ENCODE data around the gene CCR3.

The CCR3 gene

DNA sequence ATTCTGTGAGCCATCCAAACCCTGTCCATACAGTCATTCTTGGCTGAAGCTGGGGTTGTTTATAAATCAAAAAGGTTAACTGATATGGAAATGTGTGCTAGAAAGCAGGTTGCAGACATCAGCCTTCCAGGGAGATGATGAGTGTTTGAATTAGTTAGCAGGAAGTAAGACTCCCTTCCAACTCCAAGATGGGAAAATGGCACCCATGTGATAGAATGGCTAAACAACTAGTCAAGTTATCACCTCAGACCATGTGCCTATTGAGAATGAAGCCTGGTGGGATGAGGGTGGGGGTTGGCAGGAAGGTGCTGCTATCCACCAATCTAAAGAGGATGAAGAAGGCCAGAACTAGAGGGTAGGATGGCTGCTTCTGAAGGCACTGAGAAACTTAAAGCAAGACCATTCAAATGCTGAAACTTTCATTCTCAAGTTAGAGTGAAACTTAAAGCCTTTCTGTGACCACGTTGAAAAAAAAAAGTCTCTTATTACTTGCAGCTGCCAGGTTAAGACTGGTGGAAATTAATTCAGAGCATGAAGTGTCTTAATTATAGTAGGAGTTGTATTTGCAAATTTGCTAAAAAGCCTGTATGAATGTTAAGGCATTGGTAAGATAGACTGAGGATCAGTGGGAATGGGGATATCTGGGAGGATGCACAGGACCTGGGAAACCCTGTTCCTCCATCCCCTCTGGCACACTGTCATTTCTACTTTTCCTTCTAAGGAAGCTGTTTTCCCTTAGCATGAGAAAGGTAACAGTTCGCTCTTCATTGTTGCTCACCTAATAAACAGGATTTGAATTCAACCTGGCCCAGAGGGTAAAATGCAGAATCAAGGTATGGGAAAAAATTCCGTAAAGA is 36.8 kb downstream of the CCR3 start:
- H3K4me3 ChIP-seq (ENCODE audit: low read depth in 1 of 2, low read length in 2 of 2) = no peak overlapping the region
- no peaks in the 10 kb centered on the region for H3K9me3 ChIP-seq (ENCODE audit: low read length)
- H3K4me1 ChIP-seq (ENCODE audit: insufficient read depth, low read length) = no peaks in the 10 kb centered on the region
- H3K27me3 ChIP-seq (ENCODE audit: control insufficient read depth in 1 of 2, insufficient read depth in 2 of 2, low read length in 2 of 2) = no peaks in the 10 kb centered on the region
- H3K36me3 ChIP-seq (ENCODE audit: insufficient read depth, low read length) = no peaks in the 10 kb centered on the region
- H3K9ac ChIP-seq (ENCODE audit: low read length) = no peak overlapping the region
- H3K27ac ChIP-seq (ENCODE audit: low read depth, low read length) = no peak overlapping the region

DNA sequence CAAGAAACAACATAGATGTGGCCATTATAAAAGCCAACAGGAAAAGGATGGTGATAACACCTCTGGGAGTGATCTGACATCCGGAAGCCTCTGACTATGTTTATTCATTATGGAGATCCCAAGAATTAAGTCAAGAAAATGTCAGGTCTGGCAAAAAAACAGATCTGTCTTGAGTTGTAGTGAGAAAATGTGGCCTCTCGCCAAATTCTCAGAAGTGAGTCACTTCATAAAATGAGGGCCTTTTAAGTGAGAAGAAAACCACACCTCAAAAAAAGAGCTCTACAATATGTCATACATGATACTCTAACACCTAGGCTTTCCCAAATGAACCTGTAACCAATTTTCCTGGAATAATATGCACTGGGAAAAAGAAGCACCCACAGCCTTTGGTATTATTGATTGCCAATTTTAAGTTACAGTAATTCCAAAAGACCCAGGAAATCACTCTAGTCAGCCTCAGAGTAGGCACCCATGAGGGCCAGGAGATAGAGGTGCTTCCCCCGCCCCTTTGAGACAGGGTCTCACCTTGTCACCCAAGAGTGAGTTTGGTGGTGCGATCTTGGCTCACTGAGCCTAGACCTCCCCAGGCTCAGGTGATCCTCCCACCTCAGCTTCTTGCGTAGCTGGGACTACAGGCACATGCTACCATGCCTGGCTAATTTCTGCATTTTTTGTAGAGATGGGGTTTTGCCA is 38.0 kb downstream of the CCR3 start:
- Histone ChIP-seq H3K27me3 (ENCODE audit: control insufficient read depth in 1 of 2, insufficient read depth in 2 of 2, low read length in 2 of 2) (no peaks in the 10 kb centered on the region), H3K27ac (ENCODE audit: low read depth, low read length) (no peak overlapping the region), H3K4me1 (ENCODE audit: insufficient read depth, low read length) (no peaks in the 10 kb centered on the region), H3K9me3 (ENCODE audit: low read length) (no peaks in the 10 kb centered on the region), H3K9ac (ENCODE audit: low read length) (no peak overlapping the region), H3K36me3 (ENCODE audit: insufficient read depth, low read length) (no peaks in the 10 kb centered on the region), H3K4me3 (ENCODE audit: low read depth in 1 of 2, low read length in 2 of 2) (no peak overlapping the region)

DNA sequence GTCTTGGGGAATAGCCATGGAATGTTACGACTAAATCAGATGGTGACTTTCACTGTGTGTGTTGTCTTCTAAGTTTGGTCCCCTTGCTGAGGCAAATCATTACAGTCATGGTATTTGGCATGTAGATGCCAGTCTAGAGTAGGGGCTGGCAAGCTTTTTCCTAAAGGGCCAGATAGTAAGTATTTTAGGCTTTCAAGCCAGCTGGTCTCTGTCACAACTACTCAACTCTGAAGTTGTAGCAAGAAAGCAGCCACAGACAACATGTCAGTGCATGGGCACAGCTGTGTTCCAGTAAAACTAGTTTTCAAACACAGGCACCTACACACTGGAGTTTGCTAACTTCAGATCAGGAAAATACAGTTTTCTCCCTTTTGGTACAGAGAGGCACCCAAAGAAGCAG is 39.3 kb downstream of the CCR3 start:
- Histone ChIP-seq H3K4me1 (ENCODE audit: insufficient read depth, low read length) (no peaks in the 10 kb centered on the region), H3K9ac (ENCODE audit: low read length) (no peak overlapping the region), H3K36me3 (ENCODE audit: insufficient read depth, low read length) (no peaks in the 10 kb centered on the region), H3K27me3 (ENCODE audit: control insufficient read depth in 1 of 2, insufficient read depth in 2 of 2, low read length in 2 of 2) (no peaks in the 10 kb centered on the region), H3K4me3 (ENCODE audit: low read depth in 1 of 2, low read length in 2 of 2) (no peak overlapping the region), H3K27ac (ENCODE audit: low read depth, low read length) (no peak overlapping the region), H3K9me3 (ENCODE audit: low read length) (no peaks in the 10 kb centered on the region)

DNA sequence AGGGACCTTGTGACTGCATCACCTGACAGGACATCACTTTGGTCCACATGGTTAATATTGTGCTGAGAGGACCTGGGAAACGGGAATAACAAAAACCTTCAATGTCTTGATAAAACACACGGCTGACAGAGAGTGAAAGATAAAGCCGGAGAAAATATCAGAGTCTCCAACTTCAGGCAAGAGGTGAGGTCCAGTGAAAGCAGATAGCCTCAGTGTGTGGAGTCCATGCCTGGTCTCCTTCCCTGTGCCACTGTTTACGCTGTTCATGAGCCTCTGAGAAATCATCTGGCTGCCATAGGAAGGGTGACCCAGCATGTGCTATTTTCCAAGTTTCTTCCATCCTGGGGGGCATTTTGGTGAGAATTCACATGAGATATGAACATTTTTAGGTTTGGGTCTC is 39.8 kb downstream of the CCR3 start:
- H3K27ac ChIP-seq (ENCODE audit: low read depth, low read length) = no peak overlapping the region
- no peaks in the 10 kb centered on the region for H3K9me3 ChIP-seq (ENCODE audit: low read length)
- no peaks in the 10 kb centered on the region for H3K27me3 ChIP-seq (ENCODE audit: control insufficient read depth in 1 of 2, insufficient read depth in 2 of 2, low read length in 2 of 2)
- H3K4me3 ChIP-seq (ENCODE audit: low read depth in 1 of 2, low read length in 2 of 2) = no peak overlapping the region
- no peaks in the 10 kb centered on the region for H3K4me1 ChIP-seq (ENCODE audit: insufficient read depth, low read length)
- H3K36me3 ChIP-seq (ENCODE audit: insufficient read depth, low read length) = no peaks in the 10 kb centered on the region
- H3K9ac ChIP-seq (ENCODE audit: low read length) = no peak overlapping the region

DNA sequence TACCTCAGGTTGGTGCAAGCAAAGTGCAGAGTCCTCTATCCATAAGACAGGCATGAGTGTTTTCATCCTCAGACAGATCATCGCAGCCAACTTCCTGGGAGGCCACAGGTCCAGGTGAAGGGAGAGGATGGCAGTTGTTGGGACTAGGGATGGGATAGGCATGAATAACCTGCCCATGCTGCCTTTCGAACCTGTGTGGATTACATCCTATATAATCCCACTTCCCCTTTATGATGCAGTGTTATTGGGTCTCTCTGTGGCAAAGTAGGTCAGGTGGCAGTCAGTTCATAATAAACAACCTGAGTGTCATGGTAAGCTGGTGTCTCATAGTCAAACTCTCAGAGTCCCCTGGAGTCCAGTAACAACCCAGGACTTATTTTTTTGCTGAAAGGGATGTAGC is 40.4 kb downstream of the CCR3 start:
- Histone ChIP-seq H3K9me3 (ENCODE audit: low read length) (no peaks in the 10 kb centered on the region), H3K27ac (ENCODE audit: low read depth, low read length) (no peak overlapping the region), H3K4me3 (ENCODE audit: low read depth in 1 of 2, low read length in 2 of 2) (no peak overlapping the region), H3K4me1 (ENCODE audit: insufficient read depth, low read length) (no peaks in the 10 kb centered on the region), H3K27me3 (ENCODE audit: control insufficient read depth in 1 of 2, insufficient read depth in 2 of 2, low read length in 2 of 2) (no peaks in the 10 kb centered on the region), H3K9ac (ENCODE audit: low read length) (no peak overlapping the region), H3K36me3 (ENCODE audit: insufficient read depth, low read length) (no peaks in the 10 kb centered on the region)

DNA sequence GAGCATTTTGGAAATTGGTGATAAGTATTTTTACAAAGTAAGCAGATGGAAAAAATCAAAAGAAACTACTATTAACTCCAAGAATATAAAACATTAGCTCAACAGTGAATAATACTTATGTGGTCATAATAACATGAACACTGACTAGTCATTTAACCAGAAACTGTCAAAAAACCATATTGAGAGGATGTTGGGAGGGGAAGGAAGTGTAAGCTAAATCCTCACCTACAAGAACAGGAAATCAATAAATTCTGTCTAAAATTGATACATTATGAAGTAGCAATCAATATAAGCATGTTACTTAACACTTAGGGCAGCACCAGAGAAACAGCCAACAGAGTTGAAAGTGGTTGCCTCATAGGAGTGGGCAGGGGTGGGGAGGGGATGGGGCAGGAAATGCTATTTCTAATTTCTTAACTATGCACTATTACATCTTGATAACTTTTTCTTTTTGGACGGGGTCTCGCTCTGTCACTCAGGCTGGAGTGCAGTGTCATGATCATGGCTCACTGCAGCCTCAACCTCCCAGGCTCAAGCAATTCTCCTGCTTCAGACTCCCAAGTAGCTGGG is 41.7 kb downstream of the CCR3 start:
- no peak overlapping the region for H3K27ac ChIP-seq (ENCODE audit: low read depth, low read length)
- no peaks in the 10 kb centered on the region for H3K9me3 ChIP-seq (ENCODE audit: low read length)
- H3K4me1 ChIP-seq (ENCODE audit: insufficient read depth, low read length) = no peaks in the 10 kb centered on the region
- H3K4me3 ChIP-seq (ENCODE audit: low read depth in 1 of 2, low read length in 2 of 2) = no peak overlapping the region
- H3K36me3 ChIP-seq (ENCODE audit: insufficient read depth, low read length) = no peaks in the 10 kb centered on the region
- no peak overlapping the region for H3K9ac ChIP-seq (ENCODE audit: low read length)
- no peaks in the 10 kb centered on the region for H3K27me3 ChIP-seq (ENCODE audit: control insufficient read depth in 1 of 2, insufficient read depth in 2 of 2, low read length in 2 of 2)

DNA sequence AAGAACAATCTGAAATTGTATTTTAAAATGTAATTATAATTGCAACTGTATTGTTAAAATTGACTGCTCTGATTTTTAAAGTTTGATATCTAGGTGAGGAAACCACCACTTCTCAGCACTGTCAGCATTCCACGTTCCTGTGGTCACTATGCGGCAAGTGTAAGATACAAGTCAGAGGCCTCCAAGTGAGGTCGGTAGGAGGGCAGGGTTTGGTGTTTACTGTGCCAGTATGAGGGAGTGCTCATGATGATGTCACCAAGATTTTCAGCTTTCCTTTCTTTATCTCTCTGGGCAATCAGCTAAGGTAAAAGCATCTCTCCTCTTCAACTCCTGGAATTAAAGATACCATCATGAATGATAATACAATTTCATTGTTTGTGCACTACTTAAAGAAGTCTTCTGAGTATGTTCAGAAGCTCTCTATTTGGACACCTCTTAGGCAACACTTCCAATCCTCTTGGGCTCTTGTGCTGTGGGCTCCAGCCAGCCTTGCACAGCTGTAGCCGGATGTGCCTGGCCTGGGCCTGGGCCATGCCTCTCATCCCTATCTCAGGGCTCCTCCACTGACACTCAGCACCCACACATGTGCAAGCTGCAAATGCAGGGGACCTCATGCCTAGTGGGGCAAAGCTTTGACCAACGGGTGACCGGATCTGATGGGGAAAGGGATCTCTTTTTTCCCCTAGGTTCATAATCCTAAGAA is 42.9 kb downstream of the CCR3 start:
- H3K9ac ChIP-seq (ENCODE audit: low read length) = no peak overlapping the region
- H3K4me3 ChIP-seq (ENCODE audit: low read depth in 1 of 2, low read length in 2 of 2) = no peak overlapping the region
- H3K27me3 ChIP-seq (ENCODE audit: control insufficient read depth in 1 of 2, insufficient read depth in 2 of 2, low read length in 2 of 2) = no peaks in the 10 kb centered on the region
- no peaks in the 10 kb centered on the region for H3K36me3 ChIP-seq (ENCODE audit: insufficient read depth, low read length)
- H3K27ac ChIP-seq (ENCODE audit: low read depth, low read length) = no peak overlapping the region
- no peaks in the 10 kb centered on the region for H3K9me3 ChIP-seq (ENCODE audit: low read length)
- H3K4me1 ChIP-seq (ENCODE audit: insufficient read depth, low read length) = no peaks in the 10 kb centered on the region

DNA sequence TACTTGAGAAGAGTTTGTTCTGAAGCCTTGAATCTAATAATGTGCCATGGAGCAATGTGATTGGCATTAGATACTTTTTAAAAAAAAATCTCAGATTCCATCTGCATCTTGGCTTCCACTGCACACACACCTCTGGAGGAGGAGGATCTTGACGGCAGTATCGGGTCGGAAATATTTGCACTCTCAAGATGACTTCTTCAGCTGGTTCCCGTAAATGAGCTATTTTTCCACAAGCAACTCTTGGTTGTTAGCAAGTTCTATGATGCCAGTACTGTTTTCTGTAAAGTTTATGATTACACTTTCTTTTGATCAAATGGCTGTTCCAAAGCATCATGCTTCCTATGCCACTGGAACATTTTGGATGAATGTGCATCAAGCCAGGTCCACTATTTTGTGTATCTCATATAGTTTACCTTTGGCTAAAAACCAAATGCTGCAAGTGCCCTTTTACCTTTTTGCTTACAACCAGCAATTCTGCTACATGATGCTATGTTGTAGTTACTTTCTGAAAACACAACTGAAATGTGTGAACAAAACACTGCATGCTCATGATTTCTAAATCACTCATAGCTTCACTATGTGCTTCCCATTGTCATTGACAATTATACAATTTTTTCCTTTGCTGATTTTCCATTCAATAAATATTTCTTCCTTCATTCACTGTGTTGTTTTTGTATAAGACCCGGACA is 43.8 kb downstream of the CCR3 start:
- Histone ChIP-seq H3K9me3 (ENCODE audit: low read length) (no peaks in the 10 kb centered on the region), H3K27ac (ENCODE audit: low read depth, low read length) (no peak overlapping the region), H3K27me3 (ENCODE audit: control insufficient read depth in 1 of 2, insufficient read depth in 2 of 2, low read length in 2 of 2) (no peaks in the 10 kb centered on the region), H3K4me1 (ENCODE audit: insufficient read depth, low read length) (no peaks in the 10 kb centered on the region), H3K9ac (ENCODE audit: low read length) (no peak overlapping the region), H3K4me3 (ENCODE audit: low read depth in 1 of 2, low read length in 2 of 2) (no peak overlapping the region), H3K36me3 (ENCODE audit: insufficient read depth, low read length) (no peaks in the 10 kb centered on the region)

DNA sequence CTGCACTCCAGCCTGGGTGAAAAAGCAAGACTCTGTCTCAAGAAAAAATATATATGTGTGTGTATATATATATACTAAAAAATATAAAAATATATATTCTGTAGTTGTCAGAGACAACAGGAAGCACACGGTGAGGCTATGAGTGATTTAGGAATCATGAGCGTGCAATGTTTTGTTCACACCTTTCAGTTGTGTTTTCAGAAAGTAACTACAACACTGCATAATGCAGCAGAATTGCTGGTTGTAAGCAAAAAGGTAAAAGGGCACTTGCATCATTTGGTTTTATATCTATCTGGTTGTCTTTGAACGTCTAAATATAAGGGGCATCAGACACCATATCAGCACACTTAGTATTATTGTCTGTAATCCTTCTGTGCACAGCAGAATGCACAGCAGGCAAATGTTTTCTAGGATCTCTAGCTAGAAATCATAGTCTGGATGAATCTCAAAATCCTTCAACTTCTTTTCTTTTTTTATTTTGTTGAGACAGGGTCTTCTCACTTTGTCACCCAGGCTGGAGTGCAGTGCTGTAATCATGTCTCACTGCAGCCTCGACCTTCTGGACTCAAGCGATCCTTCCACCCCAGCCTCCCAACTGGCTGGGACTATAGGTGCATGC is 44.8 kb downstream of the CCR3 start:
- Histone ChIP-seq H3K4me3 (ENCODE audit: low read depth in 1 of 2, low read length in 2 of 2) (no peak overlapping the region), H3K9me3 (ENCODE audit: low read length) (no peaks in the 10 kb centered on the region), H3K27ac (ENCODE audit: low read depth, low read length) (no peak overlapping the region), H3K27me3 (ENCODE audit: control insufficient read depth in 1 of 2, insufficient read depth in 2 of 2, low read length in 2 of 2) (no peaks in the 10 kb centered on the region), H3K9ac (ENCODE audit: low read length) (no peak overlapping the region), H3K36me3 (ENCODE audit: insufficient read depth, low read length) (no peaks in the 10 kb centered on the region), H3K4me1 (ENCODE audit: insufficient read depth, low read length) (no peaks in the 10 kb centered on the region)

DNA sequence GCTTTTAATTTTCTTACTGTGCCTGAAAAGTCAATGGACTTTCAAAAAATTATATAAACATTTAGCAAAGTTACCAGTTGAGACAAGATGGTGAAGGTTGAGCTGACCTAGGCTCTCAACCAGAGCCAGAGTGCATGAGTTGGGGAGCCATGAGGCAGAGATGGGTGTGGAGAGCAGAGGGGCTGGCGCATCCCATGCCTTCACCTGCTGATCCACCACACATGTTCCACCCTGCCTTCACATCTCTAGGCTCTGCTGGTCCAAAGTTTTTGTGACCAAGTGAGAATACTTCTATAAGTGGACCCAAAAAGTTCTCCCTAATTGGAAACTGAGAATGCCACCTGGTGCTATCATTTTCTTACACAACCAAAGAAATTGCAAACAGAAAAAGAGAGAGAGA is 47.3 kb downstream of the CCR3 start:
- Histone ChIP-seq H3K9me3 (ENCODE audit: low read length) (no peaks in the 10 kb centered on the region), H3K9ac (ENCODE audit: low read length) (no peak overlapping the region), H3K4me3 (ENCODE audit: low read depth in 1 of 2, low read length in 2 of 2) (no peak overlapping the region), H3K27me3 (ENCODE audit: control insufficient read depth in 1 of 2, insufficient read depth in 2 of 2, low read length in 2 of 2) (no peaks in the 10 kb centered on the region), H3K36me3 (ENCODE audit: insufficient read depth, low read length) (no peaks in the 10 kb centered on the region), H3K27ac (ENCODE audit: low read depth, low read length) (no peak overlapping the region), H3K4me1 (ENCODE audit: insufficient read depth, low read length) (no peaks in the 10 kb centered on the region)

Measured in muscle layer of colon (tissue), 2 donors.